ENCODE measurements around the gene PTPRA. TPM values are rescaled to one million over a fixed set of nuclear protein-coding genes. Genes with fewer than 3 reads are reported as not detected.

PTPRA gene
- total RNA-seq, 1 donor from 2014 or later: 50.1 TPM

DNA sequence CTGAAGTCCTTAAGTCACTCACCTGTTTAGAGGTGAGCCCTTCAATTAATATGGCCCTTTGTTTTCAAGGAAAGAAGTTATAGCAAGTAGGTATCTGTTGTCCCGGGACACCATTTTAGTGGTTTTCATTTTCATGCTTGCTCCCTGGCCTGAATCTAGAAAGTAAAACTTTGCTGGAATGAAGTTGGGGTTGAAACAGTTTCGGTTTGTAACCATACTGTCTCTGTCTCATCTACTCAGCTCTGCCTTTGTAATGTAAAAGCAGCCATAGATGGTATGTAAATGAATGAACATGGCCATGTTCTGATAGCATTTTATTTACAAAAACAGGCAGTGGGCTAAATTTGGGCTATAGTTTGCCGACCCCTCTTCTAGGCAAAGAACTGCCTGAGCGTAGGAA lies 105.2 kb downstream of the PTPRA start:
- H3K27me3 ChIP-seq (ENCODE audit: insufficient read depth, low read length): no peaks in the 10 kb centered on the region
- H3K27me3 Mint-ChIP-seq (ENCODE audit: low read depth, unreplicated experiment): no peaks in the 10 kb centered on the region
- FAIRE-seq (no peak), DNase-seq (ENCODE audit: low read depth) (no peak)
- H3K9ac ChIP-seq (ENCODE audit: low read length): no peak overlapping the region
- no peak overlapping the region for H2AFZ ChIP-seq (ENCODE audit: low read depth, low read length)
- peaks cover 5% of the 10 kb centered on the region for H3K36me3 Mint-ChIP-seq (ENCODE audit: low read depth, unreplicated experiment)
- TF ChIP-seq, protein P1, sequence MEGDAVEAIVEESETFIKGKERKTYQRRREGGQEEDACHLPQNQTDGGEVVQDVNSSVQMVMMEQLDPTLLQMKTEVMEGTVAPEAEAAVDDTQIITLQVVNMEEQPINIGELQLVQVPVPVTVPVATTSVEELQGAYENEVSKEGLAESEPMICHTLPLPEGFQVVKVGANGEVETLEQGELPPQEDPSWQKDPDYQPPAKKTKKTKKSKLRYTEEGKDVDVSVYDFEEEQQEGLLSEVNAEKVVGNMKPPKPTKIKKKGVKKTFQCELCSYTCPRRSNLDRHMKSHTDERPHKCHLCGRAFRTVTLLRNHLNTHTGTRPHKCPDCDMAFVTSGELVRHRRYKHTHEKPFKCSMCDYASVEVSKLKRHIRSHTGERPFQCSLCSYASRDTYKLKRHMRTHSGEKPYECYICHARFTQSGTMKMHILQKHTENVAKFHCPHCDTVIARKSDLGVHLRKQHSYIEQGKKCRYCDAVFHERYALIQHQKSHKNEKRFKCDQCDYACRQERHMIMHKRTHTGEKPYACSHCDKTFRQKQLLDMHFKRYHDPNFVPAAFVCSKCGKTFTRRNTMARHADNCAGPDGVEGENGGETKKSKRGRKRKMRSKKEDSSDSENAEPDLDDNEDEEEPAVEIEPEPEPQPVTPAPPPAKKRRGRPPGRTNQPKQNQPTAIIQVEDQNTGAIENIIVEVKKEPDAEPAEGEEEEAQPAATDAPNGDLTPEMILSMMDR (IDR thresholded peaks at IDR 0.05; ENCODE audit: insufficient read depth, low read depth, low read length): no peak
- TF ChIP-seq EZH2 (IDR thresholded peaks at IDR 0.05; ENCODE audit: insufficient read depth, low read length): no peak
- H3K4me3 Mint-ChIP-seq (ENCODE audit: unreplicated experiment): no peak overlapping the region
- H4K20me1 ChIP-seq (ENCODE audit: insufficient read depth, low read length): peaks cover 18% of the 10 kb centered on the region
- H3K27ac ChIP-seq (ENCODE audit: low read depth, low read length): no peak overlapping the region
- H3K9me3 Mint-ChIP-seq (ENCODE audit: unreplicated experiment): no peaks in the 10 kb centered on the region
- H3K9me3 ChIP-seq (ENCODE audit: insufficient read depth, low read depth, low read length): no peaks in the 10 kb centered on the region
- no peaks in the 10 kb centered on the region for H3K4me1 ChIP-seq (ENCODE audit: insufficient read depth, low read length)
- H3K4me1 Mint-ChIP-seq (ENCODE audit: low read depth, unreplicated experiment): no peaks in the 10 kb centered on the region
- H3K4me2 ChIP-seq (ENCODE audit: low read length): no peak overlapping the region
- no peak overlapping the region for H3K4me3 ChIP-seq (ENCODE audit: insufficient read depth, low read depth, low read length)
- H3K36me3 ChIP-seq (ENCODE audit: insufficient read depth, low read length): no peaks in the 10 kb centered on the region
- H3K27ac Mint-ChIP-seq (ENCODE audit: unreplicated experiment): no peak overlapping the region
- H3K79me2 ChIP-seq (ENCODE audit: insufficient read depth, low read length): no peaks in the 10 kb centered on the region

DNA sequence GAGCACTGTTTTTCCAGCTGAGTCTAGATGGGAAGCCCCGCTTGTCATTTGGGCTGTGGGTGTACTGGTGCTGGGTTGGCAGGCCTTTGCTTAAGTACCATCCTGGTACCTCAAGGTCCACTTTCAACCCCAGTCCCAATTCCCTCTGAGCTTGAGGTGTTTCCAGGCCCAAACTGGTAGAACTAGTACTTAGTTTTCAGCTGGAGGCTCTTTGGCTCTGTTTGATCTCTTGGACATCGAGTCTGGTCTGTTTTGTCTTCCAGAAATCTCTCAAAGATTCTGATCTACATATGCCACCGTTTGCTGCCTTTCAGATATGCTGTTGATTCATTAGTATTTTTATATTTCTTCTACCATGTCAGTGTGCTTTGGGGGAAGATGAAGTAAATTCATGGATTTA lies 108.4 kb downstream of the PTPRA start:
- Histone ChIP-seq H3K27ac (ENCODE audit: low read depth, low read length) (no peak overlapping the region), H3K4me2 (ENCODE audit: low read length) (no peak overlapping the region), H3K36me3 (ENCODE audit: insufficient read depth, low read length) (no peaks in the 10 kb centered on the region), H3K9me3 (ENCODE audit: insufficient read depth, low read depth, low read length) (no peaks in the 10 kb centered on the region), H3K79me2 (ENCODE audit: insufficient read depth, low read length) (no peaks in the 10 kb centered on the region), H2AFZ (ENCODE audit: low read depth, low read length) (no peak overlapping the region), H3K4me1 (ENCODE audit: insufficient read depth, low read length) (peaks cover 12% of the 10 kb centered on the region), H3K9ac (ENCODE audit: low read length) (no peak overlapping the region), H3K4me3 (ENCODE audit: insufficient read depth, low read depth, low read length) (no peak overlapping the region), H4K20me1 (ENCODE audit: insufficient read depth, low read length) (peaks cover 34% of the 10 kb centered on the region), H3K27me3 (ENCODE audit: insufficient read depth, low read length) (no peaks in the 10 kb centered on the region)
- Mint-ChIP-seq H3K27ac (ENCODE audit: unreplicated experiment) (no peak overlapping the region), H3K9me3 (ENCODE audit: unreplicated experiment) (no peaks in the 10 kb centered on the region), H3K36me3 (ENCODE audit: low read depth, unreplicated experiment) (peaks cover 4% of the 10 kb centered on the region), H3K27me3 (ENCODE audit: low read depth, unreplicated experiment) (no peaks in the 10 kb centered on the region), H3K4me3 (ENCODE audit: unreplicated experiment) (no peak overlapping the region), H3K4me1 (ENCODE audit: low read depth, unreplicated experiment) (peaks cover 5% of the 10 kb centered on the region)
- TF ChIP-seq EZH2 (IDR thresholded peaks at IDR 0.05; ENCODE audit: insufficient read depth, low read length): no peak
- TF ChIP-seq, protein P1 (IDR thresholded peaks at IDR 0.05; ENCODE audit: insufficient read depth, low read depth, low read length): no peak
- FAIRE-seq (no peak), DNase-seq (ENCODE audit: low read depth) (no peak)

DNA sequence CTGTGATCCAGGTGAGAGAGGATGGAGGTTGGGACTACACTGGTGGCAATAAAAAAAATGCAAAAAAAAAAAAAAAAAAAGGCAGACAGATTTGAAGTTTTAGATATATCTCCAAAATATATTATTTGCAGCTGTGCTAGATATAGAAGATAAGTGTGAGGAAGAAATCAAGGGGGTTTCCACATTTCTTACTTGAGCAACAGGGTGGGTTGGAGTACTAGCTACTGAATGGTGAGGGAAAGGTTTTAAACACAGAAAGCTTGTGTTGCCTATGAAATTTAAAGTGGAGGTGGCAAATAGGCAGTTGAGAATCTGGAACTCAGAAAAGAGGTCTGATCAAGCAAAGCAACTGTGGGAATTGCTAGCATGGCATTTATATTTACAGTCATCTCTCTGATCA lies 110.2 kb downstream of the PTPRA start:
- Histone ChIP-seq H3K79me2 (ENCODE audit: insufficient read depth, low read length) (no peaks in the 10 kb centered on the region), H3K4me2 (ENCODE audit: low read length) (no peak overlapping the region), H3K9me3 (ENCODE audit: insufficient read depth, low read depth, low read length) (no peaks in the 10 kb centered on the region), H4K20me1 (ENCODE audit: insufficient read depth, low read length) (peaks cover 35% of the 10 kb centered on the region), H3K4me1 (ENCODE audit: insufficient read depth, low read length) (peaks cover 12% of the 10 kb centered on the region), H3K27ac (ENCODE audit: low read depth, low read length) (no peak overlapping the region), H3K4me3 (ENCODE audit: insufficient read depth, low read depth, low read length) (no peak overlapping the region), H3K27me3 (ENCODE audit: insufficient read depth, low read length) (no peaks in the 10 kb centered on the region), H3K36me3 (ENCODE audit: insufficient read depth, low read length) (peaks cover 4% of the 10 kb centered on the region), H3K9ac (ENCODE audit: low read length) (no peak overlapping the region), H2AFZ (ENCODE audit: low read depth, low read length) (no peak overlapping the region)
- Mint-ChIP-seq H3K4me3 (ENCODE audit: unreplicated experiment) (no peak overlapping the region), H3K36me3 (ENCODE audit: low read depth, unreplicated experiment) (peaks cover 16% of the 10 kb centered on the region), H3K27ac (ENCODE audit: unreplicated experiment) (no peak overlapping the region), H3K27me3 (ENCODE audit: low read depth, unreplicated experiment) (no peaks in the 10 kb centered on the region), H3K4me1 (ENCODE audit: low read depth, unreplicated experiment) (peaks cover 6% of the 10 kb centered on the region), H3K9me3 (ENCODE audit: unreplicated experiment) (no peaks in the 10 kb centered on the region)
- no peak for FAIRE-seq
- TF ChIP-seq, protein P1 (IDR thresholded peaks at IDR 0.05; ENCODE audit: insufficient read depth, low read depth, low read length): no peak
- TF ChIP-seq EZH2 (IDR thresholded peaks at IDR 0.05; ENCODE audit: insufficient read depth, low read length): no peak
- no peak for DNase-seq (ENCODE audit: low read depth)

Measured in astrocyte (in vitro differentiated cells and primary cell).